Measurements from ENCODE around the gene VCAN.

- no peak for TF ChIP-seq POLR2A (IDR thresholded peaks at IDR 0.05; ENCODE audit: low read length)
- TF ChIP-seq GATA1 (IDR thresholded peaks at IDR 0.05; ENCODE audit: low read depth, low read length) = no peak
Observed at GRCh38 chr5:83488271-83488670, 16.7 kb downstream of the VCAN start.

Data from erythroblast (primary cell).